Ectodermal cell (in vitro differentiated cells): ENCODE measurements around the gene FRY. TPM values are rescaled to one million over a fixed set of nuclear protein-coding genes. Genes with fewer than 3 reads are reported as not detected.
"Not testable (repeated sequence)": the region's sequence is repeated elsewhere in the genome, so short reads cannot be mapped to it uniquely, and the experiment has no call there.

Experiments used
- H3K27ac ChIP-seq: 2 replicates; pipeline ENCODE4 v1.7.0; 2013; ENCODE audit warnings: mild to moderate bottlenecking, low read depth, low read length; ENCODE audit not compliant: insufficient read depth, poor library complexity, severe bottlenecking
- H3K27me3 ChIP-seq: 2 replicates; pipeline ENCODE4 v1.7.0; 2013; ENCODE audit warnings: mild to moderate bottlenecking, low read length; ENCODE audit not compliant: insufficient read depth, control insufficient read depth, poor library complexity, severe bottlenecking
- H3K36me3 ChIP-seq: one replicate; pipeline ENCODE4 v1.7.0; 2013; ENCODE audit warnings: low read length; ENCODE audit not compliant: control insufficient read depth, insufficient read depth
- H3K4me1 ChIP-seq: one replicate; pipeline ENCODE4 v1.7.0; 2013; ENCODE audit warnings: low read length; ENCODE audit not compliant: control insufficient read depth, insufficient read depth
- H3K4me3 ChIP-seq: 2 replicates; pipeline ENCODE4 v1.7.0; 2013; ENCODE audit warnings: low read depth, low read length, control low read depth; ENCODE audit not compliant: insufficient read depth
- H3K9me3 ChIP-seq: 2 replicates; pipeline ENCODE4 v1.7.0; 2013; ENCODE audit warnings: mild to moderate bottlenecking, low read length, moderate library complexity; ENCODE audit not compliant: control insufficient read depth
- WGBS, 2 experiments: methylation state at CpG; one replicate each; pipeline ENCODE4 v1.1.7; 2013; ENCODE audit warnings: missing lambda C conversion rate in 2 of 2; 5-methylcytosine and 5-hydroxymethylcytosine counted together
- polyA plus RNA-seq, 4 experiments: library from polyadenylated mRNA; stranded (reverse); fragments of 50-300 nt; gene quantifications; one replicate each; pipeline ENCODE4 v1.2.3, GENCODE V29; 2013

FRY gene
- polyA plus RNA-seq (2013, experiment 1 of 4) = 9.8 TPM
- 10.2 TPM for polyA plus RNA-seq (2013, experiment 2 of 4)
- polyA plus RNA-seq (2013, experiment 3 of 4) = 5.4 TPM
- 6.3 TPM for polyA plus RNA-seq (2013, experiment 4 of 4)

DNA sequence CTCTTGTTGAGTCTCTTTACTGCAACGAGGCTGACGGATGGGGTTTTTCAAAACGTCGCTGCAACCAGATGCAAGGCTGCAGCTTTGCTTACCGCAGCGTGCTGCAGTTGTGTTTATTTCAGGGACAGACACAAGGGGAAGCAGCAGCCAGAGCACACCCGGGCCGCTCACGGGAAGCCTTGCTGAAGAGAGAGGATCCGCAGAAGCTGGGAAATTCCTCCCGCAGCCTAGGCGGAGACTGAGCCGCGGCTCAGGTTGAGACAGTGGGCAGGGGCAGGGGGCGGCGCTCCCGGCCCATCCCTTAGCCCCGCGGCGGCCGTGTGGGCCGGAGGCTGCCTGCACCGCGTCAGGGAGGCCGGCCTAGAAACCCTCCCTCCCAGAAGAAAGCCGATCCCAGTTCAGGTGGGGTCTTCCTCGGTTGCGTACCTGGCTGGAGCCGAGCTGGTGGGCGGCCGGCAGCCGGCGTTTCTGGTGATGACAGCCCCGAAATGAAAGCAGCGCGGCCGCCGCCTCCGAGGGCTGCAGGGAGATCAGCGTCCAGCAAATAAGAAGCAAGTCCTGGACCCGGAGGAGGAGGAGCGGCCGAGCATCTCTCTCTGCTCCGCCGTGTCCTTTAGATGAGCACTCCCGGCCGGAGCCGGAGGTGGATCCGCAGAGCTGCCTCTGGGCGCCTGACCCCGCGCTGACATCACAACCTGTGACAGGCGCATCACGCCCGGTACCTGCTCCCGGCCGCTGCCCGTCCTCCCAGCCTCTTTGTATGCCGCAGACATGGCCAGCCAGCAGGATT, at the start of gene FRY:
Gene FRY, plus strand, starts transcription at position 750 of the 790 bp plus-strand sequence. Its CDS starts 22 bp downstream, at position 772.
- Histone ChIP-seq H3K27me3 (no peaks in the 10 kb centered on the region), H3K4me1 (peaks cover 21% of the 10 kb centered on the region), H3K36me3 (no peaks in the 10 kb centered on the region), H3K9me3 (no peaks in the 10 kb centered on the region), H3K4me3 (peak within 1 kb of the TSS; percentile 66), H3K27ac (peak within 1 kb of the TSS; percentile 90)
- WGBS, 2 experiments = 0% methylated on average over 59 of the region's 59 CpGs

DNA sequence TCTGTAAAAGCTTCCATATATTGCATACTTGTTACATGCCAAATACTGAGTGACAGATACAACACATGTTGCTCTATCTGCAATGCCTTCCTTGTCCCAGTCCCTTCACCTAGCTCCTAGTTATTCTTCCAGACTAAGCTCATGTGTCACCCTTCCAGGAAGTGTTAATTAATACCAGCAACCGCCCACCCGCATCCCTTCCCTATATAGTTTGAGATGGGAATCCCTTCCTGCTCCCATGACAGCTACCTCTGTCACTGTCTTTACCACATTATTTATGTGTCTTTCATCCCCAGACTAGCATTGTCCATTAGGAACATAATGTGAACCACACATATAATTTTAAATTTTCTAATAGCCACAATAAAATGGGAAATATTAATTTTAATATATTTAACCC, 49.5 kb upstream of the FRY start:
- Histone ChIP-seq H3K4me1 (no peaks in the 10 kb centered on the region), H3K4me3 (no peak overlapping the region), H3K27ac (no peak overlapping the region), H3K27me3 (no peaks in the 10 kb centered on the region), H3K9me3 (no peaks in the 10 kb centered on the region), H3K36me3 (no peaks in the 10 kb centered on the region)
- 88 to 95% methylated on average over 2 of the region's 2 CpGs for WGBS, 2 experiments

GRCh38 chr13:31982540-31982939, 49.0 kb upstream of the FRY start:
- no peak overlapping the region for H3K4me3 ChIP-seq
- 99% methylated on average over 3 to 4 of the region's 5 CpGs for whole genome bisulfite sequencing, 2 experiments
- no peaks in the 10 kb centered on the region for H3K27me3 ChIP-seq
- no peaks in the 10 kb centered on the region for H3K4me1 ChIP-seq
- H3K27ac ChIP-seq = no peak overlapping the region
- no peaks in the 10 kb centered on the region for H3K36me3 ChIP-seq
- no peaks in the 10 kb centered on the region for H3K9me3 ChIP-seq

GRCh38 chr13:31983696-31984095, 47.9 kb upstream of the FRY start:
- WGBS, 2 experiments = 91 to 94% methylated on average over 2 of the region's 2 CpGs
- not testable (repeated sequence) for H3K4me3 ChIP-seq, H3K27me3 ChIP-seq, H3K4me1 ChIP-seq, H3K27ac ChIP-seq, H3K9me3 ChIP-seq, H3K36me3 ChIP-seq

GRCh38 chr13:31984388-31984787, 47.2 kb upstream of the FRY start:
- H3K36me3 ChIP-seq, H3K4me1 ChIP-seq, H3K27ac ChIP-seq, H3K9me3 ChIP-seq, H3K4me3 ChIP-seq, H3K27me3 ChIP-seq: not testable (repeated sequence)
- WGBS, 2 experiments = 92 to 94% methylated on average over 4 of the region's 4 CpGs

GRCh38 chr13:31986676-31987470, 44.7 kb upstream of the FRY start:
- H3K4me3 ChIP-seq = no peak overlapping the region
- no peaks in the 10 kb centered on the region for H3K4me1 ChIP-seq
- H3K27me3 ChIP-seq = no peaks in the 10 kb centered on the region
- no peak overlapping the region for H3K27ac ChIP-seq
- no peaks in the 10 kb centered on the region for H3K9me3 ChIP-seq
- WGBS, 2 experiments = 71 to 79% methylated on average over 5 of the region's 5 CpGs
- H3K36me3 ChIP-seq = no peaks in the 10 kb centered on the region

DNA sequence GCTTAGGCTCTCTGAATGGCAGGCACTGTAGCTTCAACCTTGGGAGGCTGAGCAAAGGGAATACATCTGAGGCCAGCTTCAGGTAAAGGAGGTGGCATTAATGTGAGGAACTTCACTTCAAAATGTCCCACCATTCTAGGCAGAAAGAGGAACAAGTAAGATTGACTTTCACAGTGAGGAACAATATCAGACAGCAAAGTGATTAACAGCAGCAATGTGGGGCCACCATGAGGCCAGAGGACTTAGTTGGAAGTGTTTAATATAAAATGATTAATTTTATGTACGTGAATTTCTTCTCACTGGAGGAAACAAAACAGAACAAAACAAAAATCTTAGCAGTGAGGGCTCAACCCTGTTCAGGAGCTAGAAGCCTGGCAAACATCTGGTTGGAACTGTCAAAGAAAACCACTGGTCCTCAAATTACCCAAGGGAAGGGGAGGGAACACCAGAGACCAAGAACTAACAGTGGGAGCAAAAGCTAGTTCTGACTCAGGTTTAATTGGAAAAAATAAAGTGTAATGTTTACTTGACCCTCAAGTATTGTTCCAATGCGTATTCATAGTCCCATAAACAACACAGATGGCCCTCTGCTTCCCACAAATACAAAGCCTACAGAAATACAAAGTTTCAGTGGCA, 43.9 kb upstream of the FRY start:
- Histone ChIP-seq H3K27ac (no peak overlapping the region), H3K4me3 (no peak overlapping the region), H3K27me3 (no peaks in the 10 kb centered on the region), H3K4me1 (no peaks in the 10 kb centered on the region), H3K9me3 (no peaks in the 10 kb centered on the region), H3K36me3 (no peaks in the 10 kb centered on the region)
- 95 to 100% methylated on average over 2 of the region's 2 CpGs for WGBS, 2 experiments

DNA sequence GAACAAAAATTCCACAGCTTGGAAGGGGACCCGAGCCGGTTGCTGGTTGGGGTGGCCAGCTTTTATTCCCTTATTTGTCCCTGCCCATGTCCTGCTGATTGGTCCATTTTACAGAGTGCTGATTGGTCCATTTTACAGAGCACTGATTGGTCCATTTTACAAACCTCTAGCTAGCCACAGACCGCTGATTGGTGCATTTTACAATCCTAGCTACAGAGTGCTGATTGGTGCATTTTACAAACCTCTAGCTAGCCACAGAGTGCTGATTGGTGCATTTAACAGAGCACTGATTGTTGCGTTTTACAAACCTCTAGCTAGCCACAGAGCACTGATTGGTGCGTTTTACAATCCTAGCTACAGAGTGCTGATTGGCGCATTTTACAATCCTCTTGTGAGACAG, 37.2 kb upstream of the FRY start:
- not testable (repeated sequence) for H3K27me3 ChIP-seq, H3K36me3 ChIP-seq, H3K27ac ChIP-seq, H3K4me3 ChIP-seq, H3K4me1 ChIP-seq, H3K9me3 ChIP-seq
- 97 to 98% methylated on average over 6 of the region's 6 CpGs for WGBS, 2 experiments

DNA sequence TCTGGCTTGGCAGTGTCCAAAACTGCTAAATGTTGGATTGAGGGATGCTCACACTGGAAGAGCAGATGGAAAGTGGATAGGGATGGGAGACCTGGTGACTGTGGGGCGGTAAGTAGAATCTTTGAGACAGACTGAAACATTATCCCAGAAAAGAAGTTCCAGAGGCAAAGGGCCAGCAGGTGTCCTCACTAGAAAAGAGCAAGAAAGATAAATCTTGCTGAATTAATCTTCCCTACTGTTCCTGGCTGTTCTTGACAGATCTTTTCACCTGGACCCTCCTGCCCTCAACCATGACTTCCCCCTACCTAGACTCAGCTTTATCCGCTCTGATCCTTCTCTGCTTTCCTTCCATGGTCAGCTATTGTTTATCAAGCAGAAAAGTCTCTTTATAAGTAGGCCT, 35.0 kb upstream of the FRY start:
- Histone ChIP-seq H3K4me1 (peaks cover 6% of the 10 kb centered on the region), H3K9me3 (no peaks in the 10 kb centered on the region), H3K27me3 (no peaks in the 10 kb centered on the region), H3K4me3 (no peak overlapping the region), H3K36me3 (no peaks in the 10 kb centered on the region), H3K27ac (no peak overlapping the region)
- 70 to 74% methylated on average over 2 of the region's 2 CpGs for WGBS, 2 experiments

GRCh38 chr13:31997641-31998040, 33.9 kb upstream of the FRY start:
- WGBS, 2 experiments = 100% methylated on average over 1 of the region's 1 CpG
- H3K27ac ChIP-seq = no peak overlapping the region
- H3K36me3 ChIP-seq = no peaks in the 10 kb centered on the region
- H3K9me3 ChIP-seq = no peaks in the 10 kb centered on the region
- no peak overlapping the region for H3K4me3 ChIP-seq
- no peaks in the 10 kb centered on the region for H3K27me3 ChIP-seq
- H3K4me1 ChIP-seq = peaks cover 6% of the 10 kb centered on the region
